CD14-positive monocyte (primary cell): ENCODE results near the gene EPB41L4B. TPM values are rescaled to one million over a fixed set of nuclear protein-coding genes. Genes with fewer than 3 reads are reported as not detected.

Experiments used
- DNase-seq, 3 donors: peaks; one replicate each; pipeline ENCODE4 v3.0.0-alpha.2; 2011 to 2022
- H2AFZ ChIP-seq: 2 replicates; pipeline ENCODE4 v1.6.0; 2012; ENCODE audit warnings: mild to moderate bottlenecking, low read depth, low read length, inconsistent platforms; ENCODE audit not compliant: insufficient read depth, poor library complexity, severe bottlenecking
- H3K27ac ChIP-seq, 2 donors: 1 replicate in 1 of 2; 2 replicates in 1 of 2; pipeline ENCODE4 v1.5.1; 2012 to 2013; ENCODE audit warnings: low read length in 2 of 2, control low read depth in 1 of 2, inconsistent platforms in 1 of 2, low read depth in 1 of 2, mild to moderate bottlenecking in 1 of 2
- H3K27me3 ChIP-seq, 2 donors: one replicate each; pipeline versions ENCODE4 v1.6.0 to v1.6.1; 2011 to 2013; ENCODE audit warnings: low read length in 2 of 2; ENCODE audit not compliant: control insufficient read depth in 2 of 2, insufficient read depth in 2 of 2
- H3K36me3 ChIP-seq, 2 donors: replicated peaks in 1 of 2; 1 replicate in 1 of 2; 2 replicates in 1 of 2; pipeline versions ENCODE4 v1.5.1 to v1.6.1; 2012 to 2013; ENCODE audit warnings: low read length in 2 of 2, control low read depth in 1 of 2, inconsistent platforms in 1 of 2, mild to moderate bottlenecking in 1 of 2; ENCODE audit not compliant: insufficient read depth in 2 of 2, control insufficient read depth in 1 of 2
- H3K4me1 ChIP-seq, 2 donors: 1 replicate in 1 of 2; 2 replicates in 1 of 2; pipeline versions ENCODE4 v1.5.1 to v1.6.1; 2012 to 2013; ENCODE audit warnings: low read length in 2 of 2, control low read depth in 1 of 2, inconsistent platforms in 1 of 2, mild to moderate bottlenecking in 1 of 2, moderate library complexity in 1 of 2; ENCODE audit not compliant: insufficient read depth in 2 of 2, control insufficient read depth in 1 of 2
- H3K4me2 ChIP-seq: replicated peaks from 2 replicates; pipeline ENCODE3; 2012; ENCODE audit warnings: low read length, moderate library complexity, mild to moderate bottlenecking; ENCODE audit not compliant: poor library complexity, severe bottlenecking; ENCODE audit errors: extremely low read depth
- H3K4me3 ChIP-seq, 3 experiments: fragments of 200-600 bp in 1 of 3; sonication (generic) in 1 of 3; replicated peaks in 1 of 3; 1 replicate in 2 of 3; 2 replicates in 1 of 3; pipeline ENCODE4 v1.5.1; 2011 to 2013; ENCODE audit warnings: low read length in 3 of 3, mild to moderate bottlenecking in 3 of 3, control low read depth in 2 of 3, low read depth in 2 of 3, inconsistent platforms in 1 of 3, moderate library complexity in 1 of 3
- H3K79me2 ChIP-seq: 2 replicates; pipeline ENCODE4 v1.6.0; 2012; ENCODE audit warnings: mild to moderate bottlenecking, control low read depth, inconsistent platforms, low read length, moderate library complexity; ENCODE audit not compliant: insufficient read depth
- H3K9ac ChIP-seq: 2 replicates; pipeline ENCODE4 v1.6.0; 2017; ENCODE audit warnings: low read length, mild to moderate bottlenecking; ENCODE audit not compliant: insufficient read depth, poor library complexity, severe bottlenecking
- H3K9me3 ChIP-seq, 2 donors: replicated peaks in 1 of 2; 1 replicate in 1 of 2; 2 replicates in 1 of 2; pipeline versions ENCODE4 v1.5.1 to v1.6.1; 2012 to 2013; ENCODE audit warnings: low read length in 2 of 2, control low read depth in 1 of 2; ENCODE audit not compliant: control insufficient read depth in 1 of 2, insufficient read depth in 1 of 2
- H4K20me1 ChIP-seq: 2 replicates; pipeline ENCODE4 v1.6.0; 2012; ENCODE audit warnings: mild to moderate bottlenecking, low read length, control low read depth, moderate library complexity; ENCODE audit not compliant: insufficient read depth
- H3K27ac Mint-ChIP-seq, 7 donors: one replicate each; pipeline ENCODE4 v1.8.0; 2020; ENCODE audit warnings: mild to moderate bottlenecking in 7 of 7, mixed read lengths in 7 of 7, moderate library complexity in 6 of 7, inconsistent platforms in 2 of 7
- H3K27me3 Mint-ChIP-seq, 3 donors: one replicate each; pipeline ENCODE4 v1.8.0; 2021 to 2022; ENCODE audit warnings: low read depth in 3 of 3, mild to moderate bottlenecking in 3 of 3, mixed read lengths in 3 of 3, moderate library complexity in 3 of 3, inconsistent platforms in 1 of 3
- H3K36me3 Mint-ChIP-seq, 2 donors: one replicate each; pipeline ENCODE4 v1.8.0; 2020; ENCODE audit warnings: mixed read lengths in 2 of 2, inconsistent platforms in 1 of 2, mild to moderate bottlenecking in 1 of 2
- H3K4me1 Mint-ChIP-seq: one replicate; pipeline ENCODE4 v1.8.0; 2020; ENCODE audit warnings: mild to moderate bottlenecking, mixed read lengths
- H3K4me3 Mint-ChIP-seq, 2 donors: one replicate each; pipeline ENCODE4 v1.8.0; 2020; ENCODE audit warnings: mild to moderate bottlenecking in 2 of 2, mixed read lengths in 2 of 2, moderate library complexity in 1 of 2
- H3K9me3 Mint-ChIP-seq, 7 donors: one replicate each; pipeline ENCODE4 v1.8.0; 2020 to 2022; ENCODE audit warnings: mixed read lengths in 7 of 7, mild to moderate bottlenecking in 6 of 7, moderate library complexity in 6 of 7, inconsistent platforms in 2 of 7
- CTCF ChIP-seq: fragments of 200-600 bp; IDR thresholded peaks from one replicate; pipeline ENCODE4 v1.8.0; 2022; ENCODE audit warnings: antibody characterized with exemption, mild to moderate bottlenecking
- WGBS: methylation state at CpG from one replicate; pipeline ENCODE4 v1.1.5; 2013; ENCODE audit warnings: missing lambda C conversion rate; ENCODE audit not compliant: insufficient coverage; 5-methylcytosine and 5-hydroxymethylcytosine counted together
- intact Hi-C, 2 donors: fragments of 100-400 bp; cut with micrococcal nuclease; formaldehyde crosslinking; loops; one replicate each; pipeline versions ENCODE4 v1.15.0 to v1.15.1; 2023
- polyA plus RNA-seq, 3 donors: library from polyadenylated mRNA; depleted of rRNA in 1 of 3; unstranded in 2 of 3; stranded (reverse) in 1 of 3; fragments of 300-500 nt in 2 of 3; fragments of >200 nt in 1 of 3; fragmentation: Illumina TruSeq in 2 of 3; gene quantifications; 1 replicate in 2 of 3; 2 replicates in 1 of 3; pipeline ENCODE4 v1.2.3, GENCODE V29; 2012 to 2021

EPB41L4B gene
- polyA plus RNA-seq, 3 donors, result not detected

GRCh38 chr9:109250311-109250741 is 70.5 kb downstream of the EPB41L4B start:
- H3K4me1 ChIP-seq, result no peaks in the 10 kb centered on the region
- no peak overlapping the region for H3K27ac ChIP-seq
- H3K4me2 ChIP-seq, result no peak overlapping the region
- H3K9me3 ChIP-seq, result no peaks in the 10 kb centered on the region
- no peak for DNase-seq
- H3K9me3 Mint-ChIP-seq, result no peaks in the 10 kb centered on the region
- intact Hi-C loops, result no loop called here
- no peak overlapping the region for H3K27ac Mint-ChIP-seq
- peaks cover 7% of the 10 kb centered on the region for H3K4me1 Mint-ChIP-seq
- no peak overlapping the region for H3K4me3 Mint-ChIP-seq
- H3K9ac ChIP-seq, result no peak overlapping the region
- H3K79me2 ChIP-seq, result no peaks in the 10 kb centered on the region
- H2AFZ ChIP-seq, result no peak overlapping the region
- no peaks in the 10 kb centered on the region for H3K36me3 ChIP-seq
- H4K20me1 ChIP-seq, result no peaks in the 10 kb centered on the region
- H3K36me3 Mint-ChIP-seq, result no peaks in the 10 kb centered on the region
- 93% methylated on average over 8 of the region's 12 CpGs for WGBS
- peaks cover 3 to 4% of the 10 kb centered on the region in 2 donors for H3K27me3 ChIP-seq
- peaks cover 11 to 24% (median 17%) of the 10 kb centered on the region in 3 donors for H3K27me3 Mint-ChIP-seq
- H3K4me3 ChIP-seq, result no peak overlapping the region
- no peak for TF ChIP-seq CTCF

GRCh38 chr9:109249615-109250014 is 71.2 kb downstream of the EPB41L4B start:
- WGBS, result 100% methylated on average over 1 of the region's 5 CpGs
- intact Hi-C loops, result loop anchor here in 1 of 2 donors (10.0 kb wide), 1 partner anchor 215 kb away; no protein-coding TSS in a partner anchor
- no peak overlapping the region for H3K4me3 ChIP-seq
- no peaks in the 10 kb centered on the region for H3K36me3 ChIP-seq
- H3K4me1 Mint-ChIP-seq, result peaks cover 7% of the 10 kb centered on the region
- H3K4me2 ChIP-seq, result no peak overlapping the region
- H3K9ac ChIP-seq, result no peak overlapping the region
- H3K79me2 ChIP-seq, result no peaks in the 10 kb centered on the region
- TF ChIP-seq CTCF, result no peak
- peaks cover 13 to 27% (median 20%) of the 10 kb centered on the region in 3 donors for H3K27me3 Mint-ChIP-seq
- H3K9me3 Mint-ChIP-seq, result no peaks in the 10 kb centered on the region
- H3K4me3 Mint-ChIP-seq, result no peak overlapping the region
- H3K27ac ChIP-seq, result no peak overlapping the region
- H3K27me3 ChIP-seq, result peaks cover 7 to 11% of the 10 kb centered on the region in 2 donors
- H4K20me1 ChIP-seq, result no peaks in the 10 kb centered on the region
- no peak overlapping the region for H2AFZ ChIP-seq
- H3K9me3 ChIP-seq, result no peaks in the 10 kb centered on the region
- H3K4me1 ChIP-seq, result no peaks in the 10 kb centered on the region
- DNase-seq, result no peak
- no peak overlapping the region for H3K27ac Mint-ChIP-seq
- no peaks in the 10 kb centered on the region for H3K36me3 Mint-ChIP-seq
